ENCODE measurements around the gene F11R. TPM values are rescaled to one million over a fixed set of nuclear protein-coding genes. Genes with fewer than 3 reads are reported as not detected.

F11R gene
- total and polyA plus RNA-seq, 2 donors (not counting 1 experiment from before 2014, with no cell fraction given), result 16.4 to 17.3 TPM

GRCh38 chr1:160951443-160952128 lies 69.4 kb downstream of the F11R start:
- Mint-ChIP-seq H3K9me3 (ENCODE audit: insufficient read depth) (no peaks in the 10 kb centered on the region), H3K4me1 (peaks cover 9% of the 10 kb centered on the region), H3K27ac (no peak overlapping the region), H3K4me3 (no peak overlapping the region), H3K27me3 (no peaks in the 10 kb centered on the region)
- Histone ChIP-seq H3K27me3 (replicated peaks in 1 of 4; ENCODE audit: control extremely low read depth in 1 of 4, control insufficient read depth in 3 of 4, insufficient read depth in 4 of 4, low read length in 3 of 4) (no peaks in the 10 kb centered on the region), H3K9ac (ENCODE audit: low read length) (no peak overlapping the region), H3K4me3 (ENCODE audit: control extremely low read depth in 1 of 5, extremely low read depth in 1 of 5, insufficient read depth in 1 of 5, low read depth in 2 of 5, low read length in 4 of 5) (no peak overlapping the region), H3K9me3 (ENCODE audit: control extremely low read depth in 1 of 3, control insufficient read depth in 2 of 3, insufficient read depth in 1 of 3, low read length in 2 of 3) (no peaks in the 10 kb centered on the region), H2AFZ (ENCODE audit: insufficient read depth, low read depth, low read length, poor library complexity, severe bottlenecking) (no peak overlapping the region), H3K27ac (ENCODE audit: low read length in 2 of 2) (no peak overlapping the region), H3K4me2 (replicated peaks; ENCODE audit: low read depth, low read length, poor library complexity, severe bottlenecking) (no peak overlapping the region), H3K4me1 (ENCODE audit: control insufficient read depth in 2 of 2, insufficient read depth in 2 of 2, low read length in 2 of 2) (peaks cover 0 to 4% of the 10 kb centered on the region in 2 donors), H3K79me2 (ENCODE audit: control insufficient read depth, insufficient read depth, low read length) (no peaks in the 10 kb centered on the region), H4K20me1 (ENCODE audit: control insufficient read depth, insufficient read depth, low read length, poor library complexity, severe bottlenecking) (no peaks in the 10 kb centered on the region), H3K36me3 (replicated peaks in 1 of 2; ENCODE audit: control extremely low read depth in 1 of 2, control insufficient read depth in 1 of 2, extremely low read depth in 1 of 2, insufficient read depth in 2 of 2, low read length in 1 of 2) (no peaks in the 10 kb centered on the region)
- WGBS (ENCODE audit: insufficient coverage), result 51% methylated on average over 5 of the region's 8 CpGs
- intact Hi-C loops (cut with micrococcal nuclease), result loop anchor here (1.0 to 5.0 kb wide), 4 partner anchors 116 to 270 kb away; no protein-coding TSS in a partner anchor
- DNase-seq (peak; percentile 81), ATAC-seq (ENCODE audit: low read depth) (peak; percentile 81)
- ChIA-PET CTCF (interaction anchor here (0.7 to 10.0 kb wide), 52 partner anchors 9 to 411 kb away, joined by 3 to 279 read pairs (median 4); partner anchors contain the start of genes CD48, LY9 and SLAMF7), POLR2A (no interaction called here)
- peak; percentile 85 for TF ChIP-seq CTCF (IDR thresholded peaks at IDR 0.05)
- TF ChIP-seq EZH2 (IDR thresholded peaks at IDR 0.05; ENCODE audit: borderline replicate concordance, insufficient read depth, low read depth, low read length, poor library complexity, severe bottlenecking), result no peak

GRCh38 chr1:160950657-160951056 lies 70.3 kb downstream of the F11R start:
- ChIA-PET CTCF (interaction anchor here (0.6 to 10.0 kb wide), 29 partner anchors 9 to 620 kb away, joined by 3 to 279 read pairs (median 9); partner anchors contain the start of genes LY9 and SLAMF7), POLR2A (no interaction called here)
- no peak overlapping the region for H3K4me3 Mint-ChIP-seq
- Histone ChIP-seq H3K9ac (ENCODE audit: low read length) (no peak overlapping the region), H2AFZ (ENCODE audit: insufficient read depth, low read depth, low read length, poor library complexity, severe bottlenecking) (no peak overlapping the region), H3K79me2 (ENCODE audit: control insufficient read depth, insufficient read depth, low read length) (no peaks in the 10 kb centered on the region), H3K4me3 (ENCODE audit: control extremely low read depth in 1 of 5, extremely low read depth in 1 of 5, insufficient read depth in 1 of 5, low read depth in 2 of 5, low read length in 4 of 5) (no peak overlapping the region), H3K4me2 (replicated peaks; ENCODE audit: low read depth, low read length, poor library complexity, severe bottlenecking) (no peak overlapping the region), H3K27ac (ENCODE audit: low read length in 2 of 2) (no peak overlapping the region), H3K9me3 (ENCODE audit: control extremely low read depth in 1 of 3, control insufficient read depth in 2 of 3, insufficient read depth in 1 of 3, low read length in 2 of 3) (no peaks in the 10 kb centered on the region), H3K4me1 (ENCODE audit: control insufficient read depth in 2 of 2, insufficient read depth in 2 of 2, low read length in 2 of 2) (peaks cover 0 to 4% of the 10 kb centered on the region in 2 donors), H3K36me3 (replicated peaks in 1 of 2; ENCODE audit: control extremely low read depth in 1 of 2, control insufficient read depth in 1 of 2, extremely low read depth in 1 of 2, insufficient read depth in 2 of 2, low read length in 1 of 2) (no peaks in the 10 kb centered on the region), H4K20me1 (ENCODE audit: control insufficient read depth, insufficient read depth, low read length, poor library complexity, severe bottlenecking) (no peaks in the 10 kb centered on the region), H3K27me3 (replicated peaks in 1 of 4; ENCODE audit: control extremely low read depth in 1 of 4, control insufficient read depth in 3 of 4, insufficient read depth in 4 of 4, low read length in 3 of 4) (no peaks in the 10 kb centered on the region)
- no peaks in the 10 kb centered on the region for H3K27me3 Mint-ChIP-seq
- intact Hi-C loops (cut with micrococcal nuclease), result loop anchor here (1.0 to 5.0 kb wide), 4 partner anchors 115 to 269 kb away; no protein-coding TSS in a partner anchor
- no peak for TF ChIP-seq EZH2 (IDR thresholded peaks at IDR 0.05; ENCODE audit: borderline replicate concordance, insufficient read depth, low read depth, low read length, poor library complexity, severe bottlenecking)
- no peak for TF ChIP-seq CTCF (IDR thresholded peaks at IDR 0.05)
- WGBS (ENCODE audit: insufficient coverage), result 90% methylated on average over 2 of the region's 3 CpGs
- DNase-seq (no peak), ATAC-seq (ENCODE audit: low read depth) (no peak)
- no peak overlapping the region for H3K27ac Mint-ChIP-seq
- peaks cover 9% of the 10 kb centered on the region for H3K4me1 Mint-ChIP-seq
- no peaks in the 10 kb centered on the region for H3K9me3 Mint-ChIP-seq (ENCODE audit: insufficient read depth)
